Astrocyte (in vitro differentiated cells and primary cell): ENCODE measurements around the gene PACRG. TPM values are rescaled to one million over a fixed set of nuclear protein-coding genes. Genes with fewer than 3 reads are reported as not detected.

Experiments used
- DNase-seq: peaks from one replicate; pipeline ENCODE4 v3.0.0-alpha.2; 2010; ENCODE audit warnings: low read depth
- FAIRE-seq: peaks from 2 replicates; lab custom pipeline; 2011; peaks lifted over from hg19 to GRCh38; lab: Jason Lieb, UNC
- H2AFZ ChIP-seq: 2 replicates; pipeline ENCODE4 v1.6.0; 2012; ENCODE audit warnings: low read depth, low read length, inconsistent platforms
- H3K27ac ChIP-seq: 2 replicates; pipeline ENCODE4 v1.5.1; 2011; ENCODE audit warnings: low read depth, low read length, inconsistent platforms
- H3K27me3 ChIP-seq: 2 replicates; pipeline ENCODE4 v1.6.0; 2011; ENCODE audit warnings: low read length, inconsistent platforms; ENCODE audit not compliant: insufficient read depth
- H3K36me3 ChIP-seq: 2 replicates; pipeline ENCODE4 v1.5.1; 2011; ENCODE audit warnings: low read length, inconsistent platforms; ENCODE audit not compliant: insufficient read depth
- H3K4me1 ChIP-seq: 2 replicates; pipeline ENCODE4 v1.5.1; 2011; ENCODE audit warnings: low read length, inconsistent platforms; ENCODE audit not compliant: insufficient read depth
- H3K4me2 ChIP-seq: 2 replicates; pipeline ENCODE4 v1.6.0; 2012; ENCODE audit warnings: low read length, inconsistent platforms
- H3K4me3 ChIP-seq: 2 replicates; pipeline ENCODE4 v1.5.1; 2011; ENCODE audit warnings: low read depth, mild to moderate bottlenecking, low read length, inconsistent platforms; ENCODE audit not compliant: insufficient read depth
- H3K79me2 ChIP-seq: 2 replicates; pipeline ENCODE4 v1.6.0; 2012; ENCODE audit warnings: mild to moderate bottlenecking, low read length, inconsistent platforms; ENCODE audit not compliant: insufficient read depth
- H3K9ac ChIP-seq: 2 replicates; pipeline ENCODE4 v1.6.0; 2012; ENCODE audit warnings: mild to moderate bottlenecking, low read length, inconsistent platforms
- H3K9me3 ChIP-seq: 2 replicates; pipeline ENCODE4 v1.5.1; 2012; ENCODE audit warnings: low read depth, mild to moderate bottlenecking, low read length, inconsistent platforms; ENCODE audit not compliant: insufficient read depth
- H4K20me1 ChIP-seq: 2 replicates; pipeline ENCODE4 v1.6.0; 2012; ENCODE audit warnings: low read length, inconsistent platforms; ENCODE audit not compliant: insufficient read depth
- H3K27ac Mint-ChIP-seq: one replicate; pipeline ENCODE4 v1.8.0; 2021; ENCODE audit warnings: mild to moderate bottlenecking, mixed read lengths; ENCODE audit not compliant: unreplicated experiment
- H3K27me3 Mint-ChIP-seq: one replicate; pipeline ENCODE4 v1.8.0; 2021; ENCODE audit warnings: low read depth, mixed read lengths; ENCODE audit not compliant: unreplicated experiment
- H3K36me3 Mint-ChIP-seq: one replicate; pipeline ENCODE4 v1.8.0; 2021; ENCODE audit warnings: low read depth, mixed read lengths; ENCODE audit not compliant: unreplicated experiment
- H3K4me1 Mint-ChIP-seq: one replicate; pipeline ENCODE4 v1.8.0; 2021; ENCODE audit warnings: low read depth, mixed read lengths; ENCODE audit not compliant: unreplicated experiment
- H3K4me3 Mint-ChIP-seq: one replicate; pipeline ENCODE4 v1.8.0; 2021; ENCODE audit warnings: mild to moderate bottlenecking, moderate library complexity, mixed read lengths; ENCODE audit not compliant: unreplicated experiment
- H3K9me3 Mint-ChIP-seq: one replicate; pipeline ENCODE4 v1.8.0; 2021; ENCODE audit warnings: mild to moderate bottlenecking, mixed read lengths; ENCODE audit not compliant: unreplicated experiment
- CTCF ChIP-seq: IDR thresholded peaks from 2 replicates; pipeline ENCODE4 v1.5.1; 2011; ENCODE audit warnings: low read depth, mild to moderate bottlenecking, inconsistent platforms, low read length, moderate library complexity; ENCODE audit not compliant: insufficient read depth
- EZH2 ChIP-seq: IDR thresholded peaks from 2 replicates; pipeline ENCODE4 v1.6.1; 2012; ENCODE audit warnings: mild to moderate bottlenecking, low read length, inconsistent platforms; ENCODE audit not compliant: insufficient read depth
- total RNA-seq: library from RNA; stranded (reverse); gene quantifications from 2 replicates; pipeline ENCODE4 v1.2.1, GENCODE V29; 2021

The PACRG gene
- total RNA-seq, 1 donor from 2014 or later = not detected

- Histone ChIP-seq H3K79me2 (no peaks in the 10 kb centered on the region), H3K9ac (no peak overlapping the region), H4K20me1 (no peaks in the 10 kb centered on the region), H2AFZ (no peak overlapping the region), H3K27ac (no peak overlapping the region), H3K27me3 (no peaks in the 10 kb centered on the region), H3K9me3 (no peaks in the 10 kb centered on the region), H3K4me1 (no peaks in the 10 kb centered on the region), H3K4me2 (no peak overlapping the region), H3K4me3 (no peak overlapping the region), H3K36me3 (no peaks in the 10 kb centered on the region)
- Mint-ChIP-seq H3K4me3 (no peak overlapping the region), H3K36me3 (no peaks in the 10 kb centered on the region), H3K27ac (no peak overlapping the region), H3K4me1 (peaks cover 10% of the 10 kb centered on the region), H3K27me3 (no peaks in the 10 kb centered on the region), H3K9me3 (no peaks in the 10 kb centered on the region)
- FAIRE-seq (no peak), DNase-seq (peak; percentile 30)
- no peak for TF ChIP-seq CTCF
- TF ChIP-seq EZH2 = no peak
These were observed 570.5 kb downstream of the PACRG start for GRCh38 chr6:163298079-163298830.

- Mint-ChIP-seq H3K27me3 (no peaks in the 10 kb centered on the region), H3K4me3 (no peak overlapping the region), H3K9me3 (peaks cover 1% of the 10 kb centered on the region), H3K27ac (no peak overlapping the region), H3K4me1 (peaks cover 8% of the 10 kb centered on the region), H3K36me3 (peaks cover 1% of the 10 kb centered on the region)
- Histone ChIP-seq H3K36me3 (no peaks in the 10 kb centered on the region), H3K27me3 (no peaks in the 10 kb centered on the region), H4K20me1 (no peaks in the 10 kb centered on the region), H3K9ac (no peak overlapping the region), H3K79me2 (no peaks in the 10 kb centered on the region), H3K9me3 (no peaks in the 10 kb centered on the region), H3K4me1 (no peaks in the 10 kb centered on the region), H3K27ac (no peak overlapping the region), H2AFZ (no peak overlapping the region), H3K4me2 (no peak overlapping the region), H3K4me3 (no peak overlapping the region)
- DNase-seq (no peak), FAIRE-seq (no peak)
- TF ChIP-seq CTCF = no peak
- no peak for TF ChIP-seq EZH2
These were observed 573.1 kb downstream of the PACRG start for GRCh38 chr6:163300838-163301237.
